GM21360 (cell line): ENCODE data around the gene HTR6.
"Not testable (repeated sequence)": the region's sequence is repeated elsewhere in the genome, so short reads cannot be mapped to it uniquely, and the experiment has no call there.

ENCODE experiments used
- ATAC-seq: cut with Tn5 transposase; IDR thresholded peaks from one replicate; pipeline ENCODE4 v1.9.1; 2021; ENCODE audit warnings: mild to moderate bottlenecking, moderate library complexity; ENCODE audit not compliant: unreplicated experiment

HTR6 gene

GRCh38 chr1:19664453-19665185 lies at the start of gene HTR6:
Gene HTR6 (plus strand): TSS chr1:19664875. CDS start chr1:19665754, 879 bp downstream.
- no peak for ATAC-seq

- no peak for ATAC-seq
Observed at GRCh38 chr1:19615438-19615837, 49.2 kb upstream of the HTR6 start.

- ATAC-seq, result no peak
Observed at GRCh38 chr1:19616489-19616888, 48.2 kb upstream of the HTR6 start.

- ATAC-seq, result no peak
Observed at GRCh38 chr1:19617376-19617775, 47.3 kb upstream of the HTR6 start.

- no peak for ATAC-seq
Observed at GRCh38 chr1:19618428-19618827, 46.2 kb upstream of the HTR6 start.

GRCh38 chr1:19619697-19620384 lies 44.8 kb upstream of the HTR6 start:
- no peak for ATAC-seq

- no peak for ATAC-seq
Observed at GRCh38 chr1:19620786-19621185, 43.9 kb upstream of the HTR6 start.

GRCh38 chr1:19621274-19621950 lies 43.3 kb upstream of the HTR6 start:
- no peak for ATAC-seq

GRCh38 chr1:19622204-19622603 lies 42.5 kb upstream of the HTR6 start:
- ATAC-seq, result no peak

GRCh38 chr1:19623523-19623922 lies 41.2 kb upstream of the HTR6 start:
- no peak for ATAC-seq

GRCh38 chr1:19625291-19625937 lies 39.3 kb upstream of the HTR6 start:
- no peak for ATAC-seq

GRCh38 chr1:19628879-19629278 lies 35.8 kb upstream of the HTR6 start:
- no peak for ATAC-seq

GRCh38 chr1:19629357-19629756 lies 35.3 kb upstream of the HTR6 start:
- no peak for ATAC-seq

- not testable (repeated sequence) for ATAC-seq
Observed at GRCh38 chr1:19630192-19630591, 34.5 kb upstream of the HTR6 start.

GRCh38 chr1:19630720-19631395 lies 33.8 kb upstream of the HTR6 start:
- no peak for ATAC-seq

- no peak for ATAC-seq
Observed at GRCh38 chr1:19632211-19632610, 32.5 kb upstream of the HTR6 start.

GRCh38 chr1:19633106-19633505 lies 31.6 kb upstream of the HTR6 start:
- ATAC-seq, result no peak

GRCh38 chr1:19635064-19635463 lies 29.6 kb upstream of the HTR6 start:
- not testable (repeated sequence) for ATAC-seq

GRCh38 chr1:19635646-19636045 lies 29.0 kb upstream of the HTR6 start:
- no peak for ATAC-seq

- ATAC-seq, result no peak
Observed at GRCh38 chr1:19636065-19636464, 28.6 kb upstream of the HTR6 start.

- ATAC-seq, result not testable (repeated sequence)
Observed at GRCh38 chr1:19636749-19637148, 27.9 kb upstream of the HTR6 start.
